HCT116 (cell line): ENCODE results near the gene AK5. TPM values are rescaled to one million over a fixed set of nuclear protein-coding genes. Genes with fewer than 3 reads are reported as not detected.

ENCODE experiments used
- ATAC-seq: fragments of 200-7000 bp; cut with Tn5 transposase; 2 replicates; pipeline ENCODE4 v1.9.1; 2020; ENCODE audit warnings: mild to moderate bottlenecking, moderate library complexity
- BruUV-seq: library from RNA; stranded (reverse); fragments of 400-500 nt; replicated peaks from 2 replicates; lab custom pipeline; 2021; lab: Mats Ljungman, UMichigan
- CTCF ChIA-PET: fragments of 300-600 bp; sonication (Branson Sonifier 250); formaldehyde crosslinking; loops from one replicate; lab custom pipeline; 2021; ENCODE audit warnings: antibody characterized with exemption; lab: Charles Lee
- POLR2A ChIA-PET: fragments of 300-600, 350-600 bp; sonication (Branson Sonifier 250); formaldehyde crosslinking; loops from one replicate; lab custom pipeline; 2021; ENCODE audit warnings: antibody characterized with exemption; lab: Charles Lee
- RAD21 ChIA-PET, 2 experiments: fragments of 300-600 bp; sonication (Branson Sonifier 250); formaldehyde crosslinking; loops; one replicate each; lab custom pipeline; 2023; ENCODE audit warnings: low total read pairs in 2 of 2; ENCODE audit not compliant: uncharacterized antibody in 2 of 2, unreplicated experiment in 2 of 2, low non-redundant PET in 1 of 2; lab: Charles Lee
- DNase-seq: peaks from one replicate; pipeline ENCODE4 v3.0.0-alpha.2; 2010; ENCODE audit warnings: low read depth, low spot score
- H2AFZ ChIP-seq: fragments of 200-600 bp; shearing (Covaris generic), sonication (generic); 2 replicates; pipeline ENCODE4 v1.6.1; 2017; ENCODE audit warnings: low read depth, mixed run types, mixed read lengths, antibody characterized with exemption, low read length; ENCODE audit not compliant: poor library complexity, severe bottlenecking
- H3K27ac ChIP-seq: 2 replicates; pipeline ENCODE4 v1.5.1; 2012; ENCODE audit warnings: low read depth, low read length
- H3K27me3 ChIP-seq: fragments of 200-600 bp; sonication (generic); 2 replicates; pipeline ENCODE4 v1.6.1; 2016; ENCODE audit warnings: mixed run types, low read length, mixed read lengths; ENCODE audit not compliant: insufficient read depth
- H3K36me3 ChIP-seq, 2 experiments: fragments of 200-500 bp in 1 of 2; fragments of 200-600 bp in 1 of 2; sonication (Bioruptor generic) in 1 of 2; sonication (generic) in 1 of 2; 2 replicates each; pipeline versions ENCODE4 v1.5.1 to v1.6.1; 2014 to 2016; ENCODE audit warnings: low read length in 2 of 2, inconsistent platforms in 1 of 2, mixed read lengths in 1 of 2, mixed run types in 1 of 2; ENCODE audit not compliant: insufficient read depth in 2 of 2, control insufficient read depth in 1 of 2
- H3K4me1 ChIP-seq, 2 experiments: fragments of 200-600 bp in 1 of 2; sonication (generic) in 1 of 2; 2 replicates each; pipeline versions ENCODE4 v1.5.1 to v1.6.1; 2012 to 2017; ENCODE audit warnings: low read length in 2 of 2, inconsistent platforms in 1 of 2, mild to moderate bottlenecking in 1 of 2, mixed read lengths in 1 of 2, mixed run types in 1 of 2, moderate library complexity in 1 of 2; ENCODE audit not compliant: insufficient read depth in 2 of 2, control insufficient read depth in 1 of 2
- H3K4me2 ChIP-seq: fragments of 200-600 bp; sonication (generic); 2 replicates; pipeline ENCODE4 v1.6.1; 2017; ENCODE audit warnings: mixed run types, low read length, mixed read lengths
- H3K4me3 ChIP-seq, 2 experiments: fragments of 200-600 bp in 1 of 2; sonication (generic) in 1 of 2; replicated peaks in 1 of 2; 2 replicates each; pipeline ENCODE4 v1.5.1; 2011 to 2016; ENCODE audit warnings: low read length in 2 of 2, control low read depth in 1 of 2, low read depth in 1 of 2, mild to moderate bottlenecking in 1 of 2, mixed read lengths in 1 of 2, mixed run types in 1 of 2
- H3K79me2 ChIP-seq: fragments of 200-600 bp; sonication (generic); 2 replicates; pipeline ENCODE4 v1.6.1; 2017; ENCODE audit warnings: mild to moderate bottlenecking, mixed run types, low read length, moderate library complexity, mixed read lengths; ENCODE audit not compliant: insufficient read depth
- H3K9ac ChIP-seq: fragments of 200-600 bp; sonication (generic); 2 replicates; pipeline ENCODE4 v1.6.1; 2016; ENCODE audit warnings: low read length, mixed read lengths
- H3K9me2 ChIP-seq: fragments of 200-600 bp; sonication (generic), shearing (Covaris generic); 2 replicates; pipeline ENCODE4 v1.6.1; 2017; ENCODE audit warnings: mixed run types, mild to moderate bottlenecking, moderate library complexity; ENCODE audit not compliant: insufficient read depth
- H3K9me3 ChIP-seq, 2 experiments: fragments of 200-500 bp in 1 of 2; fragments of 200-600 bp in 1 of 2; sonication (Bioruptor generic) in 1 of 2; sonication (generic) in 1 of 2; 2 replicates each; pipeline ENCODE4 v1.6.1; 2014 to 2017; ENCODE audit warnings: low read length in 2 of 2, mixed read lengths in 2 of 2, inconsistent platforms in 1 of 2, low read depth in 1 of 2, mild to moderate bottlenecking in 1 of 2, mixed run types in 1 of 2, moderate library complexity in 1 of 2; ENCODE audit not compliant: control insufficient read depth in 1 of 2, insufficient read depth in 1 of 2
- H4K20me1 ChIP-seq: fragments of 200-600 bp; sonication (generic), shearing (Covaris generic); 2 replicates; pipeline ENCODE4 v1.6.1; 2017; ENCODE audit warnings: mixed run types, mild to moderate bottlenecking, moderate library complexity; ENCODE audit not compliant: insufficient read depth
- CTCF ChIP-seq, 3 experiments: fragments of 200-600 bp in 1 of 3; sonication (generic) in 1 of 3; IDR thresholded peaks in 2 of 3; conservative IDR thresholded peaks in 1 of 3; 2 replicates each; pipeline ENCODE4 v1.5.1; 2012 to 2017; ENCODE audit warnings: low read depth in 2 of 3, low read length in 2 of 3, antibody characterized with exemption in 1 of 3, borderline replicate concordance in 1 of 3, control low read depth in 1 of 3, mild to moderate bottlenecking in 1 of 3, mixed read lengths in 1 of 3, mixed run types in 1 of 3, moderate library complexity in 1 of 3; ENCODE audit not compliant: insufficient read depth in 1 of 3
- ELF1 ChIP-seq: IDR thresholded peaks from 2 replicates; pipeline ENCODE4 v1.6.1; 2012; ENCODE audit warnings: low read depth, borderline replicate concordance
- JUND ChIP-seq: IDR thresholded peaks from 2 replicates; pipeline ENCODE4 v1.6.1; 2012
- SIN3A ChIP-seq: IDR thresholded peaks from 2 replicates; pipeline ENCODE4 v1.6.1; 2012; ENCODE audit warnings: low read depth
- SRF ChIP-seq: IDR thresholded peaks from 2 replicates; pipeline ENCODE4 v1.6.1; 2012; ENCODE audit warnings: low read depth
- YY1 ChIP-seq: IDR thresholded peaks from 2 replicates; pipeline ENCODE4 v1.6.1; 2011; ENCODE audit warnings: low read length, low read depth, moderate library complexity, mild to moderate bottlenecking; ENCODE audit not compliant: insufficient replicate concordance; ENCODE audit errors: extremely low read depth
- ZNF274 ChIP-seq: fragments of 200-500 bp; sonication (Bioruptor generic); IDR thresholded peaks from 2 replicates; pipeline ENCODE4 v1.6.1; 2014; ENCODE audit warnings: mild to moderate bottlenecking, low read depth, low read length, inconsistent platforms
- intact Hi-C: fragments of 100-400 bp; cut with micrococcal nuclease; formaldehyde crosslinking; loops from 2 replicates; pipeline ENCODE4 v1.10.0; 2022
- total RNA-seq: library from RNA; stranded (reverse); gene quantifications from one replicate; pipeline ENCODE4 v1.2.1, GENCODE V29; 2021; ENCODE audit not compliant: unreplicated experiment
- TF ChIP-seq, protein P1 (sequence below): IDR thresholded peaks from 2 replicates; pipeline ENCODE4 v1.6.1; 2012
- TF ChIP-seq, protein P2 (sequence below): IDR thresholded peaks from 2 replicates; pipeline ENCODE4 v1.6.1; 2011; ENCODE audit warnings: mild to moderate bottlenecking, low read length, moderate library complexity; ENCODE audit not compliant: insufficient replicate concordance; ENCODE audit errors: extremely low read depth

AK5 gene
- total RNA-seq, 1 experiment from 2014 or later, result 0.22 TPM

DNA sequence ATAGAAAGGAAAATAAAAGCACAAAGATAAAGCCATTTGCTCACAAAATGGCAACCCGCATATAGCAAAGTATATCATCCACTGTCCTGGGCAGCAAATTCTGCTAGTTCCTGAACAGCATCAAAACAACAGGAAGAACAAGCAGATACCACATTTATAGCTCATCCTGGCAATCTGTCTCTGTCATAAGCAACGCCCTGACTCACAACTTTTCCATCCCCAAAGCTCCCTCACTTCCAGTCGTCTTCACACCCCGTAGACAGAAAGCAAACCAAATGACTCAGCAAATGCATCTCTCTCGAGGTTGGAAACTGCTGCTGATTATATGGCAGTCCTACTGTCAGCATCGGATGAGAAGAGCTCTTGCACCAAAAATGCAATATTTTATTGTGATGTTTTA lies 65.8 kb downstream of the AK5 start (continued):
- TF ChIP-seq CTCF (IDR thresholded peaks at IDR 0.05 in 2 of 3, conservative IDR thresholded peaks at IDR 0.05 in 1 of 3; ENCODE audit: borderline replicate concordance in 1 of 3, insufficient read depth in 1 of 3, low read depth in 2 of 3, low read length in 2 of 3) (no peak), SRF (no peak), SIN3A (no peak)
- TF ChIP-seq, protein P1, sequence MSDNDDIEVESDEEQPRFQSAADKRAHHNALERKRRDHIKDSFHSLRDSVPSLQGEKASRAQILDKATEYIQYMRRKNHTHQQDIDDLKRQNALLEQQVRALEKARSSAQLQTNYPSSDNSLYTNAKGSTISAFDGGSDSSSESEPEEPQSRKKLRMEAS, result no peak

- BruUV-seq, result no TSS peak
- Histone ChIP-seq H3K4me3 (no peak overlapping the region), H3K4me2 (no peak overlapping the region), H4K20me1 (no peaks in the 10 kb centered on the region), H3K9me3 (no peaks in the 10 kb centered on the region), H3K79me2 (no peaks in the 10 kb centered on the region), H2AFZ (no peak overlapping the region), H3K9me2 (no peaks in the 10 kb centered on the region), H3K9ac (no peak overlapping the region), H3K27ac (no peak overlapping the region), H3K27me3 (no peaks in the 10 kb centered on the region), H3K4me1 (peaks cover 0 to 5% of the 10 kb centered on the region in 2 experiments; a peak in 2 of 4 replicates), H3K36me3 (no peaks in the 10 kb centered on the region)
- intact Hi-C loops, result no loop called here
- ChIA-PET CTCF (no interaction called here), POLR2A (no interaction called here), RAD21 (no interaction called here)
- no peak for TF ChIP-seq ELF1
- no peak for TF ChIP-seq YY1
- TF ChIP-seq, protein P2, sequence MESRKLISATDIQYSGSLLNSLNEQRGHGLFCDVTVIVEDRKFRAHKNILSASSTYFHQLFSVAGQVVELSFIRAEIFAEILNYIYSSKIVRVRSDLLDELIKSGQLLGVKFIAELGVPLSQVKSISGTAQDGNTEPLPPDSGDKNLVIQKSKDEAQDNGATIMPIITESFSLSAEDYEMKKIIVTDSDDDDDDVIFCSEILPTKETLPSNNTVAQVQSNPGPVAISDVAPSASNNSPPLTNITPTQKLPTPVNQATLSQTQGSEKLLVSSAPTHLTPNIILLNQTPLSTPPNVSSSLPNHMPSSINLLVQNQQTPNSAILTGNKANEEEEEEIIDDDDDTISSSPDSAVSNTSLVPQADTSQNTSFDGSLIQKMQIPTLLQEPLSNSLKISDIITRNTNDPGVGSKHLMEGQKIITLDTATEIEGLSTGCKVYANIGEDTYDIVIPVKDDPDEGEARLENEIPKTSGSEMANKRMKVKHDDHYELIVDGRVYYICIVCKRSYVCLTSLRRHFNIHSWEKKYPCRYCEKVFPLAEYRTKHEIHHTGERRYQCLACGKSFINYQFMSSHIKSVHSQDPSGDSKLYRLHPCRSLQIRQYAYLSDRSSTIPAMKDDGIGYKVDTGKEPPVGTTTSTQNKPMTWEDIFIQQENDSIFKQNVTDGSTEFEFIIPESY, result no peak
- no peak for TF ChIP-seq ZNF274
- no peak for TF ChIP-seq JUND
- ATAC-seq (no peak), DNase-seq (no peak)
Measured at GRCh38 chr1:77348549-77348948, 66.7 kb downstream of the AK5 start.
